GM23248 (cell line): Measurements from ENCODE around the gene RAB3IP. TPM values are rescaled to one million over a fixed set of nuclear protein-coding genes. Genes with fewer than 3 reads are reported as not detected.

ENCODE experiments used
- DNase-seq: peaks from one replicate; pipeline ENCODE4 v3.0.0-alpha.2; 2015
- H2AFZ ChIP-seq: fragments of 200-600 bp; sonication (generic); 2 replicates; pipeline ENCODE4 v1.6.1; 2016; ENCODE audit warnings: antibody characterized with exemption
- H3F3A ChIP-seq: fragments of 200-600 bp; sonication (generic); 2 replicates; pipeline ENCODE4 v1.6.1; 2016; ENCODE audit warnings: mild to moderate bottlenecking, antibody characterized with exemption, mixed run types; ENCODE audit not compliant: insufficient read depth
- H3K27ac ChIP-seq: fragments of 200-600 bp; sonication (generic); 2 replicates; pipeline ENCODE4 v1.5.1; 2016; ENCODE audit warnings: mild to moderate bottlenecking
- H3K27me3 ChIP-seq: fragments of 200-600 bp; sonication (generic); replicated peaks from 2 replicates; pipeline ENCODE4 v1.6.1; 2016; ENCODE audit warnings: mild to moderate bottlenecking; ENCODE audit not compliant: insufficient read depth
- H3K36me3 ChIP-seq: fragments of 200-600 bp; sonication (generic); 2 replicates; pipeline ENCODE4 v1.6.1; 2016; ENCODE audit warnings: low read depth, mild to moderate bottlenecking
- H3K4me1 ChIP-seq: fragments of 200-600 bp; sonication (generic); 2 replicates; pipeline ENCODE4 v1.6.1; 2016; ENCODE audit warnings: mild to moderate bottlenecking; ENCODE audit not compliant: insufficient read depth
- H3K4me2 ChIP-seq: fragments of 200-600 bp; sonication (generic); one replicate; pipeline ENCODE4 v1.6.1; 2016; ENCODE audit warnings: mild to moderate bottlenecking; ENCODE audit not compliant: unreplicated experiment
- H3K4me3 ChIP-seq: fragments of 200-600 bp; sonication (generic); 2 replicates; pipeline ENCODE4 v1.5.1; 2016; ENCODE audit warnings: mild to moderate bottlenecking
- H3K79me2 ChIP-seq: fragments of 200-600 bp; sonication (generic); 2 replicates; pipeline ENCODE4 v1.6.1; 2016; ENCODE audit warnings: mild to moderate bottlenecking; ENCODE audit not compliant: insufficient read depth
- H3K9ac ChIP-seq: fragments of 200-600 bp; sonication (generic); 2 replicates; pipeline ENCODE4 v1.6.1; 2016; ENCODE audit warnings: mild to moderate bottlenecking
- H3K9me2 ChIP-seq: fragments of 200-600 bp; sonication (generic); 2 replicates; pipeline ENCODE4 v1.6.1; 2016; ENCODE audit warnings: mixed run types, mild to moderate bottlenecking, moderate library complexity; ENCODE audit not compliant: insufficient read depth
- H3K9me3 ChIP-seq: fragments of 200-600 bp; sonication (generic); one replicate; pipeline ENCODE4 v1.6.1; 2017; ENCODE audit warnings: low read depth
- H4K20me1 ChIP-seq: fragments of 200-600 bp; sonication (generic); 2 replicates; pipeline ENCODE4 v1.6.0; 2016; ENCODE audit not compliant: insufficient read depth
- EZH2 ChIP-seq: fragments of 200-600 bp; sonication (generic); IDR thresholded peaks from 2 replicates; pipeline ENCODE4 v1.6.1; 2018; ENCODE audit warnings: antibody characterized with exemption, mild to moderate bottlenecking; ENCODE audit not compliant: insufficient read depth, poor library complexity, severe bottlenecking
- EZH2phosphoT487 ChIP-seq: fragments of 200-600 bp; sonication (generic); IDR thresholded peaks from 2 replicates; pipeline ENCODE4 v1.6.1; 2018; ENCODE audit warnings: antibody characterized with exemption, moderate library complexity, mild to moderate bottlenecking, low read depth; ENCODE audit not compliant: insufficient read depth
- WGBS, 2 experiments: methylation state at CpG; one replicate each; pipeline ENCODE4 v1.1.6; 2015 to 2017; ENCODE audit warnings: low lambda C conversion rate in 2 of 2, low coverage in 1 of 2; ENCODE audit errors: missing lambda C conversion rate in 2 of 2; 5-methylcytosine and 5-hydroxymethylcytosine counted together
- in situ Hi-C: fragments of 300-500 bp; cut with MboI; formaldehyde crosslinking; loops from 2 replicates; pipeline ENCODE4 v1.15.0; 2020
- polyA plus RNA-seq: library from polyadenylated mRNA; unstranded; fragments of >200 nt; fragmentation: Nextera tagmentation; extraction: Ambion mirVana; gene quantifications from 2 replicates; pipeline ENCODE4 v1.2.1, GENCODE V29; 2016
- total RNA-seq: library from RNA; depleted of rRNA; stranded (reverse); fragments of >200 nt; shearing (Covaris generic); gene quantifications from 2 replicates; pipeline ENCODE4 v1.2.3, GENCODE V29; 2014

The RAB3IP gene
- total and polyA plus RNA-seq, 2 experiments from 2014 or later: 2.5 to 3.6 TPM

DNA sequence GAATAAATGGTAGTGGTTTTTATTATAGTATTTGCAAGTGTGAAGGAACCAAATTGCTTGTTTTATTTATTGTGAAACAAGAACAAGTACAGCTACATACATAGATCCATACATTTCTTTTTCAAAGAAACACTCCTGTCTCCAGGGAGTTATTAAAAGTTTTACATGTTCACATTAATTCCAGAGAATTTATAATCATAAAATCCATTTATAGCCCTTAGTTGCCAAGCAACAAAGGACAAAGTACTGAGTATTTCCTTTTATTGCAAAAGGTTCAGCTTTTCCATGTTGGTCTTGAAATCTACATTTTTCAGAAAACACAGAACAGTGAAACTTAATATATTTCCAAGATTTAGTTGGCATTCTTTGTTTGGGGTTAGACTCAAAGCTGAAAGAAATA, 95.9 kb downstream of the RAB3IP start:
- H3K27me3 ChIP-seq: peaks cover 14% of the 10 kb centered on the region
- no peaks in the 10 kb centered on the region for H4K20me1 ChIP-seq
- H3F3A ChIP-seq: no peaks in the 10 kb centered on the region
- H3K36me3 ChIP-seq: no peaks in the 10 kb centered on the region
- H3K79me2 ChIP-seq: no peaks in the 10 kb centered on the region
- TF ChIP-seq EZH2: no peak
- no peak for TF ChIP-seq EZH2phosphoT487
- no peaks in the 10 kb centered on the region for H3K4me1 ChIP-seq
- no peaks in the 10 kb centered on the region for H3K9me3 ChIP-seq
- no peak overlapping the region for H3K4me2 ChIP-seq
- DNase-seq: no peak
- in situ Hi-C loops: no loop called here
- no peak overlapping the region for H3K9ac ChIP-seq
- no peak overlapping the region for H2AFZ ChIP-seq
- H3K4me3 ChIP-seq: no peak overlapping the region
- no peak overlapping the region for H3K27ac ChIP-seq
- H3K9me2 ChIP-seq: no peaks in the 10 kb centered on the region

DNA sequence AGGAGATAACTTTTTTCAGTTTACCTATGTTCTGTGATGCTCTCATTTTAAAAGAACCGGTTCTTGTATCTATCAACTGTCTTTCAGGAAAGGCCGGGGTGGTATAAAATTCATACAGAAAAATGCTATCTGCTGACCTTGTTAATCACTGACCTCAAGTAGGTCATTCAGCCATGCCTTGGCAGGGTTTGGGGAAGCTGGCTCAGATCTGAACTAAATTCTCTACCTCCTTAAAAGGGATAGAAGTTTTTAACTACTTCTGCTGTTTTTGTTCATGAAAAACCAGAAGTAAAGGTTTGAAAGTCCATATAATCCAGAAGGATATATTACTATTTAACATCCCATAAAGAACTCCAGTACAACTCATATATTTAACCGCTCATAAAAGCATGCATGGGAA, 96.4 kb downstream of the RAB3IP start:
- Histone ChIP-seq H3K9me2 (no peaks in the 10 kb centered on the region), H3K79me2 (no peaks in the 10 kb centered on the region), H2AFZ (no peak overlapping the region), H3K4me1 (no peaks in the 10 kb centered on the region), H4K20me1 (no peaks in the 10 kb centered on the region), H3K27me3 (peaks cover 12% of the 10 kb centered on the region), H3K4me2 (no peak overlapping the region), H3K36me3 (no peaks in the 10 kb centered on the region), H3F3A (no peaks in the 10 kb centered on the region), H3K9ac (no peak overlapping the region), H3K9me3 (no peaks in the 10 kb centered on the region), H3K27ac (no peak overlapping the region), H3K4me3 (no peak overlapping the region)
- no peak for DNase-seq
- WGBS, 2 experiments: 45 to 47% methylated on average over 3 of the region's 3 CpGs
- no peak for TF ChIP-seq EZH2phosphoT487
- TF ChIP-seq EZH2: no peak
- in situ Hi-C loops: no loop called here

DNA sequence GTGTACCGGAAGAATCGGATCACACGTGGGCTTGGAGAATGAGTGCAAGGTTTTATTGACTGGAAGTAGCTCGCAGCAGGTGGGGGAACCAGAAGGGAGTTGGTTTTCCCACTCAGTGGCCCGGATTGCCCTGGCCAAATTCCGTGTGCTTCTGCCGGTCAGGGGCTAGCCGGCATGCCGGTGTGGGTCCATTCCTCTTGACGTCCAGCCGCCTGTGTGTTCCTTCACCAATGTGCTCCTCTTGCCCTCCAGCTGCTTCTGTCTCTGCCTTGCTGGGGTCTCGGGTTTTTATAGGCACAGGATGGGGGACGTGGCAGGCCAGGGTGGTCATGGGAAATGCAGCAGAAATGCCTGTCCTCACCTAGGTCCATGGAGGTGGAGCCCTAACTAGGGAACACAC, 97.4 kb downstream of the RAB3IP start:
- Histone ChIP-seq H3K79me2 (no peaks in the 10 kb centered on the region), H3K27ac (no peak overlapping the region), H3K36me3 (no peaks in the 10 kb centered on the region), H3K4me1 (no peaks in the 10 kb centered on the region), H3F3A (no peaks in the 10 kb centered on the region), H2AFZ (no peak overlapping the region), H3K4me2 (no peak overlapping the region), H3K9me3 (no peaks in the 10 kb centered on the region), H3K9me2 (no peaks in the 10 kb centered on the region), H3K27me3 (peaks cover 12% of the 10 kb centered on the region), H4K20me1 (no peaks in the 10 kb centered on the region), H3K9ac (no peak overlapping the region), H3K4me3 (no peak overlapping the region)
- 67 to 69% methylated on average over 13 of the region's 13 CpGs for WGBS, 2 experiments
- no peak for TF ChIP-seq EZH2phosphoT487
- TF ChIP-seq EZH2: no peak
- DNase-seq: no peak
- in situ Hi-C loops: no loop called here

DNA sequence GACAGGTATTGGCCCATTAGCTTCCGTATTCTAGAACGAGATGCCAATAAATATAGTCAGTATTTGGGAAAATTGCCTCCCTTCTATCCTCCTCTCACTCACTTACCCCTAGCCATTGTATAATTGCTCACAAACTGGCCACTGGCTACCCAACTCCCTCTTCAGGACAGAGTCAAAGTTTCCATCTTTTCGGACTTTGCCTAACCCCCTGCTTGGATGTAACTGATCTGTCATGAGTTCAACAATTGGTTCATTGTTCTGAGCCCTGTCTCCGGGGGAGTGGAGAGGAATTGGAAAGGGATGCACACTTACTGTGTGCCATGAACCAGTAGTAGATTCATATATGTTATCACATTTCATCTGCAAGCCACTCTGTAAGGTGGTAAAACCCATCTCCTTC, 98.5 kb downstream of the RAB3IP start:
- in situ Hi-C loops: no loop called here
- DNase-seq: no peak

DNA sequence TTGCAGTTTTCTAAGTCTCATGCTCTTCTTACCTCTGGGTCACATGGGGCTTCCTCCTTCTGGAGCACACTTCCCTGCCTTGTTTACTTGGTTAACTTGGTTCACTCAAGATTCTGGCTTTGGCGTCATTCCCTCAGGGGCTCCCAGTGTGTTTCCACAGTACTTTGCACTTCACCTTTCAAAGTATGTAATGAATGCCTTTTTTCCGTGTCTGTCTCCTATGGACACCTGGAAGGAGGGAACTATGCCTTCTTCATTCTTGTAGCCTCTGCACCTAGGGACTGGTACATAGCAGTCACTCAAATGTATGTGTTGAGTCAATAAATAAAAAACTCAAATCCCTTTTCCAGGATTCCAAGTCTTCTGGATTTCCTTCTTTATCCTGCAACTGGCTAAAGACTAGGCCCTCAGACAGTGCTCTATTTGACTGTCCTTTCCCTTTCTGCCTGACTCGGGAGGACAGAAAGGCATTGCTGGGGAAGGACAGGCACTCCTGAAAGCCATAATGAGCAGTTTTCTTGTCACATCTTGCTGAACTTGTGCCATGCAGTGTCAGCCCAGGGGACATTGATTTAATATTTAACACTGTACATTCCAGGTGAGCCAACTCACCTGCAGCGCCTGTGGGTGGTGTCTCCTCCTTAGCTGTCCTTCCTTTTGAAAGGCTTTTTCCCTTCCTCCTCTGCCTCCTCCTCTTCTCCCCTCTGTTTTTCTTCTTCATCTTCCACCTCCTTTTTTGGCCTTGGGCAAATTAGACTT, 99.2 kb downstream of the RAB3IP start:
- no peak overlapping the region for H3K27ac ChIP-seq
- H3K9me2 ChIP-seq: no peaks in the 10 kb centered on the region
- H3K9me3 ChIP-seq: no peaks in the 10 kb centered on the region
- TF ChIP-seq EZH2phosphoT487 (no peak), EZH2 (no peak)
- no peak overlapping the region for H2AFZ ChIP-seq
- H3K4me2 ChIP-seq: no peak overlapping the region
- no peak overlapping the region for H3K4me3 ChIP-seq
- no peaks in the 10 kb centered on the region for H3F3A ChIP-seq
- H3K27me3 ChIP-seq: peaks cover 8% of the 10 kb centered on the region; the same call in 1 of the 2 replicates
- no peaks in the 10 kb centered on the region for H4K20me1 ChIP-seq
- in situ Hi-C loops: no loop called here
- H3K9ac ChIP-seq: no peak overlapping the region
- 57 to 58% methylated on average over 4 of the region's 4 CpGs for WGBS, 2 experiments
- no peaks in the 10 kb centered on the region for H3K4me1 ChIP-seq
- no peak for DNase-seq
- no peaks in the 10 kb centered on the region for H3K79me2 ChIP-seq
- H3K36me3 ChIP-seq: no peaks in the 10 kb centered on the region

More for the DNA sequence above, 98.5 kb downstream of the RAB3IP start:
- Histone ChIP-seq H3K27me3 (peaks cover 9% of the 10 kb centered on the region; the same call in 1 of the 2 replicates), H3F3A (no peaks in the 10 kb centered on the region), H3K9ac (no peak overlapping the region), H3K9me2 (no peaks in the 10 kb centered on the region), H2AFZ (no peak overlapping the region), H3K27ac (no peak overlapping the region), H3K4me3 (no peak overlapping the region), H4K20me1 (no peaks in the 10 kb centered on the region), H3K4me1 (no peaks in the 10 kb centered on the region), H3K79me2 (no peaks in the 10 kb centered on the region), H3K9me3 (no peaks in the 10 kb centered on the region), H3K36me3 (no peaks in the 10 kb centered on the region), H3K4me2 (no peak overlapping the region)
- TF ChIP-seq EZH2 (no peak), EZH2phosphoT487 (no peak)
- 66 to 67% methylated on average over 4 of the region's 4 CpGs for WGBS, 2 experiments
